ENCODE results near the gene UBASH3A.

DNA sequence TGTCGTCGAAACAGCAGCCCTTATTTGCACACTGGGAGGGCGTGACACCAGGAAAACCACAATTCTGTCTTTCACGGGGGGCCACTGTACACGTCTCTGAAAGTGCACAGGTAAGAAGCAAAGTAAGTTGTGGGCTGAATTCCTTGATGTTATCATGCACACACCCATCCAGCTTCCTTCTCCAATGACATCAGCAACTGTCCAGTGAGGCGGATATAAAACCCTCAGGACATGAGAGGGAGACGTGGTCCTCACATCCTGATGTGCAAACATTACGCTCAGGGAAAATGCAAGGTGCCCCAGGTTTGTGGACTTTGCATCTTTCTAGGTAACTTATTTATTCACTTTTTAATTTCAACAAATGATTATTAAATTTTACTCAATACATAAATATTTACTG lies 40.4 kb upstream of the UBASH3A start:
- TF ChIP-seq, protein P1, sequence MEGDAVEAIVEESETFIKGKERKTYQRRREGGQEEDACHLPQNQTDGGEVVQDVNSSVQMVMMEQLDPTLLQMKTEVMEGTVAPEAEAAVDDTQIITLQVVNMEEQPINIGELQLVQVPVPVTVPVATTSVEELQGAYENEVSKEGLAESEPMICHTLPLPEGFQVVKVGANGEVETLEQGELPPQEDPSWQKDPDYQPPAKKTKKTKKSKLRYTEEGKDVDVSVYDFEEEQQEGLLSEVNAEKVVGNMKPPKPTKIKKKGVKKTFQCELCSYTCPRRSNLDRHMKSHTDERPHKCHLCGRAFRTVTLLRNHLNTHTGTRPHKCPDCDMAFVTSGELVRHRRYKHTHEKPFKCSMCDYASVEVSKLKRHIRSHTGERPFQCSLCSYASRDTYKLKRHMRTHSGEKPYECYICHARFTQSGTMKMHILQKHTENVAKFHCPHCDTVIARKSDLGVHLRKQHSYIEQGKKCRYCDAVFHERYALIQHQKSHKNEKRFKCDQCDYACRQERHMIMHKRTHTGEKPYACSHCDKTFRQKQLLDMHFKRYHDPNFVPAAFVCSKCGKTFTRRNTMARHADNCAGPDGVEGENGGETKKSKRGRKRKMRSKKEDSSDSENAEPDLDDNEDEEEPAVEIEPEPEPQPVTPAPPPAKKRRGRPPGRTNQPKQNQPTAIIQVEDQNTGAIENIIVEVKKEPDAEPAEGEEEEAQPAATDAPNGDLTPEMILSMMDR (IDR thresholded peaks at IDR 0.05) = no peak
- no peak for TF ChIP-seq POLR2AphosphoS5 (IDR thresholded peaks at IDR 0.05)
